ENCODE data around the gene AGA. TPM values are rescaled to one million over a fixed set of nuclear protein-coding genes. Genes with fewer than 3 reads are reported as not detected.

The AGA gene
- total and polyA plus RNA-seq, 10 of the 15 experiments (the other 5 are each of a cell fraction or from before 2014, with no cell fraction given): 17.1 to 37.6 (median 24.5) TPM

- Histone ChIP-seq H3K27ac (ENCODE audit: control insufficient read depth, insufficient read depth) (no peak overlapping the region), H3K9ac (ENCODE audit: control insufficient read depth, insufficient read depth, low read length) (no peak overlapping the region), H3K79me2 (ENCODE audit: control insufficient read depth, insufficient read depth, low read length) (no peaks in the 10 kb centered on the region), H3K4me1 (ENCODE audit: control insufficient read depth, insufficient read depth, low read length) (no peaks in the 10 kb centered on the region), H2AFZ (ENCODE audit: control insufficient read depth, low read depth, low read length) (no peak overlapping the region), H3K9me3 (replicated peaks; ENCODE audit: control insufficient read depth, insufficient read depth, low read length) (no peaks in the 10 kb centered on the region; the same call in 2 of the 3 replicates), H3K27me3 (replicated peaks in 1 of 2; ENCODE audit: control insufficient read depth in 2 of 2, insufficient read depth in 2 of 2, low read length in 1 of 2) (no peaks in the 10 kb centered on the region), H3K4me3 (no peak overlapping the region), H4K20me1 (ENCODE audit: control insufficient read depth, insufficient read depth) (no peaks in the 10 kb centered on the region), H3K36me3 (ENCODE audit: control insufficient read depth in 2 of 2, insufficient read depth in 2 of 2, low read length in 1 of 2) (no peaks in the 10 kb centered on the region), H3K4me2 (ENCODE audit: control insufficient read depth, insufficient read depth) (no peak overlapping the region)
- FAIRE-seq (no peak), ATAC-seq (no peak), DNase-seq (ENCODE audit: low read depth, low spot score) (no peak)
- RAD21 ChIA-PET (ENCODE audit: unreplicated experiment): no interaction called here
- intact Hi-C loops (cut with micrococcal nuclease; ENCODE audit: unreplicated experiment) (no loop called here), in situ Hi-C loops (cut with MboI) (no loop called here)
- CTCF ChIA-PET: no interaction called here
- no TSS peak for BruUV-seq (replicated peaks)
- POLR2A ChIA-PET: interaction anchor here (0.6 kb wide), 1 partner anchor 15 kb away, joined by 3 read pairs; no protein-coding TSS in a partner anchor
- SMC1A ChIA-PET (ENCODE audit: uncharacterized antibody, unreplicated experiment): no interaction called here
- WGBS (ENCODE audit: insufficient coverage, insufficient replicate concordance, low lambda C conversion rate, missing lambda C conversion rate): 33% methylated on average over 1 of the region's 1 CpG
- TF ChIP-seq RELB (IDR thresholded peaks at IDR 0.05; ENCODE audit: low read depth) (no peak), MTA2 (IDR thresholded peaks at IDR 0.05; ENCODE audit: low read depth) (no peak)
Measured at GRCh38 chr4:177448850-177449249, 6.6 kb upstream of the AGA start.

GRCh38 chr4:177447417-177448004 lies 5.3 kb upstream of the AGA start:
- no peaks in the 10 kb centered on the region; the same call in 2 of the 3 replicates for H3K9me3 ChIP-seq (replicated peaks; ENCODE audit: control insufficient read depth, insufficient read depth, low read length)
- H4K20me1 ChIP-seq (ENCODE audit: control insufficient read depth, insufficient read depth): no peaks in the 10 kb centered on the region
- no peak overlapping the region for H3K4me3 ChIP-seq
- intact Hi-C loops (cut with micrococcal nuclease; ENCODE audit: unreplicated experiment): no loop called here
- BruUV-seq (replicated peaks): no TSS peak
- no peak for ATAC-seq
- no peak overlapping the region for H3K4me2 ChIP-seq (ENCODE audit: control insufficient read depth, insufficient read depth)
- DNase-seq (ENCODE audit: low read depth, low spot score): no peak
- FAIRE-seq: no peak
- ChIA-PET SMC1A (ENCODE audit: uncharacterized antibody, unreplicated experiment) (interaction anchor here (1.1 kb wide), 1 partner anchor 13 kb away, joined by 4 read pairs; no protein-coding TSS in a partner anchor), RAD21 (ENCODE audit: unreplicated experiment) (no interaction called here), POLR2A (no interaction called here), CTCF (interaction anchor here (0.6 to 1.3 kb wide), 2 partner anchors 98 to 197 kb away, joined by 3 to 4 read pairs; no protein-coding TSS in a partner anchor)
- H3K27ac ChIP-seq (ENCODE audit: control insufficient read depth, insufficient read depth): no peak overlapping the region
- WGBS (ENCODE audit: insufficient coverage, insufficient replicate concordance, low lambda C conversion rate, missing lambda C conversion rate): 53% methylated on average over 1 of the region's 1 CpG
- H3K27me3 ChIP-seq (replicated peaks in 1 of 2; ENCODE audit: control insufficient read depth in 2 of 2, insufficient read depth in 2 of 2, low read length in 1 of 2): no peaks in the 10 kb centered on the region
- no peak overlapping the region for H2AFZ ChIP-seq (ENCODE audit: control insufficient read depth, low read depth, low read length)
- TF ChIP-seq FOXK2 (IDR thresholded peaks at IDR 0.05) (no peak), ATF7 (IDR thresholded peaks at IDR 0.05; ENCODE audit: low read depth) (peak; percentile 63), YY1 (IDR thresholded peaks at IDR 0.05; ENCODE audit: low read depth, low read length) (no peak), MYB (IDR thresholded peaks at IDR 0.05; ENCODE audit: borderline replicate concordance, low read depth, low read length) (no peak)
- no peaks in the 10 kb centered on the region for H3K36me3 ChIP-seq (ENCODE audit: control insufficient read depth in 2 of 2, insufficient read depth in 2 of 2, low read length in 1 of 2)
- H3K79me2 ChIP-seq (ENCODE audit: control insufficient read depth, insufficient read depth, low read length): no peaks in the 10 kb centered on the region
- no peaks in the 10 kb centered on the region for H3K4me1 ChIP-seq (ENCODE audit: control insufficient read depth, insufficient read depth, low read length)
- in situ Hi-C loops (cut with MboI): no loop called here
- no peak overlapping the region for H3K9ac ChIP-seq (ENCODE audit: control insufficient read depth, insufficient read depth, low read length)
